GM10266 (cell line): ENCODE measurements around the gene SH3GL2.

Source experiments
- DNase-seq: peaks from one replicate; pipeline ENCODE4 v3.0.0; 2012; ENCODE audit errors: extremely low spot score
- CTCF ChIP-seq: IDR thresholded peaks from 2 replicates; pipeline ENCODE4 v1.5.1; 2012; ENCODE audit warnings: mild to moderate bottlenecking, low read depth; ENCODE audit not compliant: control insufficient read depth, insufficient read depth; ENCODE audit errors: missing control alignments

Gene SH3GL2

DNA sequence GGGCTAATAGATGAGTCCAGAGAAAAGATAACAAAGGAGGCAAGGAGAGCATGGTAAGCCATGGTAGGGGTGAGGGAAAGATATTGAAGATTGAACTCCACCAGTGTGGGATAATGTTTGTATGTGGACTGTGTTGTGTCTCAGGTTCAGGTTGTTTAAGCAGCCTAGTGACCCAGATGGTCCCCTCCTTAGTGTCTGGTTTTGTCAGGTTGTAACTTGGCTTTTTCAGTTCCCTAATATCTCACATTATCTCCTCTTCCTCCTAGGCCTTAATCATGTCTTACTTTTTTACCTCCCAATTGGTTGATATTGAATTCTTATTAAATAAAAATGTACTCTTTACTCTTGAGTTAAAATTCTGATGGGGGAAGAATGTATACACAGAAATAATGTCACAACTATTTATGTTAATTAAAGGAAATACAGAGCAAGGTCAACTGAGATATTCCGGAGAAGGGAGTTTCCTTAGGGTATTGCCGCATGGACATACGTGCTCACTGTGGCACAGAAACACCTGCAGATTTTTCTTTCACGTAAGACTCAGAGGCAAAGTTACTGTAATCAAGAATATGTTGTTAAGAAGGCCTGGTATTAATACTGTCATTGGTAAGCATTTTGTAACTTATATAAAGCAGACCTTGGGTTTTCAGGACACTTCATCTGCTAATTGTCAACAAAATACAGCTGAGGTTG, 23.4 kb upstream of the SH3GL2 start:
- no peak for DNase-seq
- no peak for TF ChIP-seq CTCF

- DNase-seq, result no peak
- no peak for TF ChIP-seq CTCF
These were observed 22.6 kb upstream of the SH3GL2 start for GRCh38 chr9:17556255-17556654.

DNA sequence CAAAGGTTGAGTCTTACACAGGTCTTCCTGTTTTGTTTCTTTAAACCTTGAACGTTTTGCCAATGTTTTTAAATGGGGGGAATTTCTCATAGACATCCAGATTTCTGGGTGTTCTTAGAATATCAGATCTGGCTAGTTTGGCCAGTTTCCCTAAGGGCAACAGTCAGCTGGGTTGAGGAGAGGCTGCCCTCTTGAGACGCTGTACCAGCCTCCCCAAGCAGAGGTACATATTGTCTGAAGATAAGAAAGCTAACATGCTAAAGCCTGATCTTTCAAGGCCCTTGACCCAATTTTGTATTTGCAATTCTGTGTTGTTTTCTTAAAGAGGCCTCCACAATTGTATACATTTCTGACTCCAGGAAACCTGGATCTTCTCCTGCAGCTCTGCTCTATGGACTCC, 21.9 kb upstream of the SH3GL2 start:
- DNase-seq, result no peak
- TF ChIP-seq CTCF, result no peak

GRCh38 chr9:17571825-17572224, 7.0 kb upstream of the SH3GL2 start:
- no peak for TF ChIP-seq CTCF
- DNase-seq, result no peak

GRCh38 chr9:17574342-17574741, 4.5 kb upstream of the SH3GL2 start:
- no peak for TF ChIP-seq CTCF

GRCh38 chr9:17578577-17578910, 322 bp upstream of the SH3GL2 start:
- TF ChIP-seq CTCF, result no peak
- DNase-seq, result no peak

More at GRCh38 chr9:17574342-17574741, 4.5 kb upstream of the SH3GL2 start:
- DNase-seq, result no peak

GRCh38 chr9:17580119-17580518, 1.3 kb downstream of the SH3GL2 start:
- no peak for TF ChIP-seq CTCF
- no peak for DNase-seq
